CD4-positive, alpha-beta T cell treated with Interleukin-6 at 100 ng/mL for 8 hours (primary cell): ENCODE results near the gene AGPAT3.

Experiments
- DNase-seq: peaks from one replicate; pipeline ENCODE4 v3.0.0-alpha.2; 2020; ENCODE audit warnings: mixed read lengths, low spot score

The AGPAT3 gene

DNA sequence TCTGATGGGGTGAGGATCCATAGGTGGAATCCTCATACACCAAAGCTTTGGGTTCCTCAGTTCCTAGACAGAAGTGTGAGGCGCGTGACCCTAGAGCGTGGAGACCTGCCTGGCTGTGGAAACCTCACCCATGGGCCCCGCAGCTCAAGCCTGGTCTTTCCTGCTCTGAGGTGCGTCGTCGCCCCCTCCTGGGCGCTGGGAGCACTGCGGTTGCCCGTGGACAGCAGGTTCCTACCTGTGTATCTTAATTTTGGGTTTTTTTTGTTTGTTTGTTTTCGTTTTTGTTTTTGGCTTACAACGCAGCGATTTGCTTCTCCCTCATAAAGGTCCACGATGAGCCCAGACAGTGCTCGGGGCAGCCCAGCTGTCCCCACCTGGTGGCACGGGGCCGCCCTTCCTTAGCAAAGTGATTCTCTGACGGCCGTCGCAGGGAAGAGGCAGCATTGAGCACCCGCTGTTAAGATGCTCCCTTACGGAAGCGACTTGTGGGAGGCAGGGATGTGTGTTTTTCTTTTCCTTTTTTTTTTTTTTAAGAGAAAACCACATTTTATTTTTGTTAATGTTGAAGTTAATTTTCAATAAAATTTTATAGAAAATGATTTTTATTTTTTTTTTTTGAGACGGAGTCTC lies 110.6 kb downstream of the AGPAT3 start:
- peak; percentile 76 for DNase-seq

DNA sequence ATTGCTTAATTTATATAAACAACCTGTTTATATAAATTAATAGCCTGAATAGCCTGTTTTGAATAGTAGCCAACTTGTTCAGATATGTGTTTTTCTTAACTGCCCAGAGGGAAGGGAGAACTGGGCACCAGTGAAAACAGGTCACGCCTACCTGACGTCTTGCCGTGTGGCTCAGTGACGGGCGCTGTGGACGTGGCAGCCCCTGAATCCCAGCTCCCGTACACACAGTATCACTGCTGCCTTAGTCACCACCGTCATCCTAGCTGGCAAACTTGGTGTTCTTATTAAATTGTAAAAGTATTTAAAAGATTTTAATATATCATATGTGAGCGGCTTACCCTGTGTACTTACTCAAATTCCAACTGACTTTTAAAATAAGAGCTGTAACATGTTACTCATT lies 111.6 kb downstream of the AGPAT3 start:
- DNase-seq = no peak

DNA sequence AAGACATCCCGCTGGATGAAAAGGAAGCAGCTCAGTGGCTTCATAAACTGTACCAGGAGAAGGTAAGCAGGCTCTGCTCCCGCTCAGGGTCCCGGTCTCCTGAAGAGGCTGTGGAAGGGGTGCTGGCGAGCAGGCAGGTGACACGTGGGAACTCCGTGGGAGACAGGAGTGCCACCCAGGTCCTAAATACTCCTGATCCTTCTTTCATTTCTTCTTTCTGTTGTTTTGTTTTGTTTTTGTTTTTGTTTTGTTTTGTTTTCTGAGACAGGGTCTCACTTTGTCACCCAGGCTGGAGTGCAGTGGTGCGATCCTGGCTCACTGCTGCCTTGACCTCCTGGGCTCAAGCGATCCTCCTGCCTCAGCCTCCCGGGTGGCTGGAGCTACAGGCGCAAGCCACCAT lies 113.0 kb downstream of the AGPAT3 start:
- no peak for DNase-seq

GRCh38 chr21:43979654-43980053 lies 114.6 kb downstream of the AGPAT3 start:
- DNase-seq = no peak

DNA sequence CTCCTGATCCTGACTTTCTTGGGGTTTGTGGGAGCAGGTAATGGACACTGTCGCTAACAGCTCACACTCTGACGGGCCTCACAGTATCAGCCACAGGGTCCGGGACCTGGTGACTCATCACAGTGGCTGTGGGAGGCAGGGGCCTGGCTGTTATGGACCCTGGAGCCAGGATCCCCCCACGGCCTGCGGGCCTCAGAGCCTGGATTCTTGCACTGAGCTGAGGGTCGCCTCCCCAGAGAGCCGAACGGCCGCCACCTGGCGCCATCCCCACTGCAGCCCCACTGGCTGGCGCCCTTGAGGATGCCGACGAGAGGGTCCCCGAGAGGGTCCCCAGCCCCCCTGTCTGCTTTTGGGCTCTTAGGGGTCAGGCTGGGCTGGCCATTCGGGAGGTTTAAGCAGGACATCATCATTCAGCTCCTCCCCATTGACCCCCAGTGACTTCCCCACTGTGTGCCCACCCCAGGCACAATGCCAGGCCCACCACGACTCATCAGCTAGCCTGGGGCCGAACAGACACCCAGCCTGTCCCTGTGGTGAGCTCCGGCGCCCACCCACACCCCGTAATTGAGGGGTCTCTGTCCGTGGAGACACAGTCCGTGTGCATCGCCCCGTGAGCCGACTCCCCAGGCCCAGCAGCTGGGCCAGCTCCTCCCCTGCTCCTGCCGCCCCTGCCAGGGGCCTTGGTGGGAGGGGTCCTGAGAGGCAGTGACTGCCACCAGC lies 116.3 kb downstream of the AGPAT3 start:
- no peak for DNase-seq

GRCh38 chr21:43981871-43982210 lies 116.8 kb downstream of the AGPAT3 start:
- DNase-seq = no peak

DNA sequence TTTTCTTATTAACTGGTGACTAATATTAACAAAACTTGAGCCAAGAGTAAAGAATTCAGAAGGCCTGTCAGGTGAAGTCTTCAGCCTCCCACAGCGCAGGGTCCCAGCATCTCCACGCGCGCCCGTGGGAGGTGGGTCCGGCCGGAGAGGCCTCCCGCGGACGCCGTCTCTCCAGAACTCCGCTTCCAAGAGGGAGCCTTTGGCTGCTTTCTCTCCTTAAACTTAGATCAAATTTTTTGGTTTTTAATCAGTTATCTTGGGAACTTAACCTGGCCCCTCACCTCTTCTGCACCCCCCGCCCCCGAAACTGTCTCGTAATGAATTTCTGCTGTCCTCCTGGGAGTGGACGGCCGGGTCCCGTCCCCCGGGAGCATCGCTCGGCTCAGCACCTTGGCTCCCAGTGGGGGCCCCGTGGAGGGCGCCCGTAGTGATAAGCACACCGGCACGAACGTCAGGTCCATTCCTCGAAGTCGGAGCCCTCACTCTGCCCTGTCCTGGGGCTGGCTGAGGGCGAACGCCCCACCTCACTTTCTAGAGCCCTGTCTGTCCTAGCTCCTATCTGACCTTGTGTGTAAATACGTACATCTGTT lies 117.6 kb downstream of the AGPAT3 start:
- DNase-seq = no peak

GRCh38 chr21:43983390-43983789 lies 118.4 kb downstream of the AGPAT3 start:
- no peak for DNase-seq

GRCh38 chr21:43983860-43984420 lies 118.9 kb downstream of the AGPAT3 start:
- no peak for DNase-seq

GRCh38 chr21:43984905-43985689 lies 120.1 kb downstream of the AGPAT3 start:
- no peak for DNase-seq

DNA sequence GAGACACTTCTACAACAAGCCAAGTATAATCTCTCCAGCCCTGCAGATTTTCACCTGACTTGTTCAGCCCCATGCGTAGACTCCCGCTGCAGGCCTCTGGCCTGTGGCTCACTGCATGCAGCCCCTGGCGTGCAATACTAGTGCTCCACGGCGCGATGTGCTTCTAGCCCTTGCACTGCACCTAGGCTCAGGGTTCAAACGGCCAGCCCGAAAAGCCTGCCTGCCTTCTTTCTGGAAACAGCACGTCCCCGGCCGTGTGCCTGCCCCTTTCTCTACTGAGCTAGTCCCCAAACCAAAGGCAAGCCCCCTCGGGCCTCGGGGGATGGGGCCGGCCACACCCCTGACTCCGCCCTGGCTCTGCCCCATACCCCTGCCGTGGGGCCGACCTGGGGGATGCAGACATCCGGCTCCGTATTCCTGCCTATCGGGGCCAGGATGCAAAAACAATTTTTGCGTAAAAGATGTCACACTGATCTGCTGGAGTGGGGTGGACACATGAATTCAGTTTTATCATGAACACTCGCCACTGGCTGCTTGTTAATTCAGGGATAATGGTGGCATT lies 120.7 kb downstream of the AGPAT3 start:
- no peak for DNase-seq

DNA sequence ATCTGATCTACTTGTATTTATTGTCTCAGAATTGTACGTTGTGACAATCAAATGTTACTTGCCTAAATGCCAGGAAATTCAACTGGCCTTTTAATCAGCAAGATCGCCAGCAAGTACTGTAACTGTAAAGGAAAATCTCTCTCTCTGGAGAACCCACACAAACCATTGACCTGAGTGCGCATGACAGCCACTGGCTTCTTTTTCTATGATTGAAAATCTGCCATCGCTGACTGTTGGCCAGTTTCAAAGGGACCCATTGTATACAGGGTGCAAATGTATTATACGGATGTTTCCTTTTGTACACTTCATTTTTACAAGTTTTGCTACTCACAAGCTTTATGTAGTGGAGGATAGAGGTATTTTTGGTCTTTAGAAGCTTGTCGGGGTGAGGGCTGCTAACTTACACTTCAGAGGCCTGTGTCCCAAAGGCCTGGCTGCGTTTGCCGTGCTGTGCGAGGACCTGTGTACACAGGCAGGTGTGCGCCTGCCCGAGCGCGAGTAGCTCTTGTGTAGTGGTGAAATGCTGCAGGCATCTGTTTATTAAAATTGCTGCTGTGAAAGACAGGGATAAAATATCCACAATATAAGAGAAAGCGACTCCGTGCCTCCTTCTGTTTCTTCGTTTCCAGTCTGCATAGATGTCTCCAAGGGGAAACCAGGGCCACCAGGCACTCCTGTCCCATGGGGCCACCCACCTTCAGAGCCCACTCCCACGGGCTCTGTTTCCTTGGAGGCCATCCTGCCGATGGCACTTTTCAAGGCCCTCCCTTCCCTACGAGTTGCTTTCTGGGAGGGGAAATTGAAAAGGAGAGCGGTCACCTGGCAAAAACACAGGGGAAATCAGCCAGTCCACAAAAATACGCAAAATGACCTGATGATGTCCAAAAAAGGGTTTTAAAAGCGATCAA lies 121.8 kb downstream of the AGPAT3 start:
- no peak for DNase-seq

GRCh38 chr21:43987509-43987908 lies 122.5 kb downstream of the AGPAT3 start:
- DNase-seq = no peak

- DNase-seq = no peak
Observed at GRCh38 chr21:43988016-43988415, 123.0 kb downstream of the AGPAT3 start.

GRCh38 chr21:43988506-43989230 lies 123.6 kb downstream of the AGPAT3 start:
- DNase-seq = no peak

DNA sequence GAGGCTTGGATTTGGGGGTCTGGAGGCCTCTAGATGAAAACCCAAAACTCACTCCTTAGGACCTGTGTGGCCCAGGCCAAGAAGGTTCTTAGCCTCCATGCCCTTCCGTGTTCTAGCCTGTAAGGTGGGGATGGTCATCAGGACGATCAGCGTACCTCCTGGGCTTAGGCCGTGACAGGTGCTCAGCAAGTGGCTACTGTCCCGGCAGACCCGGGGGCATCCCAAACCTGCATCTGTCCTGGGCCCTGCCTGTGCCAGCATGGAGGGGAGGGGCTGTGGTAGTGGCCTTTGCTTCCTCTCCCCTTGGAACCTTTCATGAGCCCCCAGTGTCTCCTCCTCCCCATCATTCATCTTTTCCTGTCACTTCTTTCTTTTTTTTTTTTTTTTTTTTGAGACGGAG lies 124.4 kb downstream of the AGPAT3 start:
- DNase-seq = no peak

GRCh38 chr21:43991447-43991991 lies 126.5 kb downstream of the AGPAT3 start:
- DNase-seq = no peak

DNA sequence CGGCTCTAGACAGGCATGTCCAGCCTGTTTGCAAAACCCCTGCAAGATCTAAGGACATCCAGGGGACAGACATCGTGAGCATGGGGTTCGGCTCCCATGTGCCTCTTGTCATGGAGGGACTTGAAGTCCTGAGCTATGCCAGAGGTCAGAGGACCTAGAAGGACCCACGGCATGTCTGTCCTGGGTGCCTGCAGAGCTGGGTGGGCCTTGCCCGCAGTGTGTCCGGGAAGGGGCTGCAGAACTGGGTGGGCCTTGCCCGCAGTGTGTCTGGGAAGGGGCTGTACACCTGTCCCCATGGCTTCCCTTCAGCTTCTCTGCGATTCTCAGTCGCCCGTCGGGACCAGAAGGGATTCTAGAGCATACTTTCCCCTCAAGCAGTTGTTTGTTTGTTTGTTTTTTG lies 127.1 kb downstream of the AGPAT3 start:
- DNase-seq = no peak

DNA sequence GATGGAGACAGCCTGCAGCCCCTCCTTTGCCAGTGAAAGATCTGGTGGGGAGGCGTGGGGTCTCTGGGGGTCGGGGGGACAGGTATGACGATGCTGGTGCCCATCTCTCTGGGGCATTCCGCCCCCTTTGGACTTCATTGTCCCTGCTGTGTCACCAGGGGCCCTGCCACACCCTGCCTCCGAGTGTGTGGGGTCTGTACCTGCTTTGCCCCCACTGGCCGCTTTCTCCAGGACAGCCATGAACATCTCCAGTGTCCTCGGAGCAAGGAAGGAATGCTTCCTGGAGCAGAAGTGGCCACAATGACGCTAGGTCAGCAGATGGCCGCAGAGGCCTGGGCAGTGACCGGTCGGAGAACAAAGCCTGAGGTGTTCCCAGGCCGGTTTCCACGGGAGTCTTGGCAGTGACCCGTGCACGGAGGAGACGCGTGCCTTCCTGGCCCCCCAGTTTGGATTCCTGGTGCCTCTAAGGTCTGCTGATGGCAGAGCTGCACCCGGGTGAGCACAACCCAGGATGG lies 128.5 kb downstream of the AGPAT3 start:
- no peak for DNase-seq

GRCh38 chr21:43994085-43994484 lies 129.1 kb downstream of the AGPAT3 start:
- DNase-seq = no peak
